ENCODE data around the gene ANKFN1. TPM values are rescaled to one million over a fixed set of nuclear protein-coding genes. Genes with fewer than 3 reads are reported as not detected.

ANKFN1 gene
- total and polyA plus RNA-seq, 5 experiments from 2014 or later: not detected

- Mint-ChIP-seq H3K36me3 (no peaks in the 10 kb centered on the region), H3K9me3 (no peaks in the 10 kb centered on the region), H3K4me3 (no peak overlapping the region), H3K27ac (no peak overlapping the region), H3K27me3 (peaks cover 0 to 6% (median 3%) of the 10 kb centered on the region in 5 donors), H3K4me1 (peaks cover 8 to 16% (median 15%) of the 10 kb centered on the region in 4 donors)
- DNase-seq (no peak), ATAC-seq (no peak)
- POLR2A ChIA-PET: no interaction called here
Measured at GRCh38 chr17:56426901-56427300, 273.6 kb downstream of the ANKFN1 start.

DNA sequence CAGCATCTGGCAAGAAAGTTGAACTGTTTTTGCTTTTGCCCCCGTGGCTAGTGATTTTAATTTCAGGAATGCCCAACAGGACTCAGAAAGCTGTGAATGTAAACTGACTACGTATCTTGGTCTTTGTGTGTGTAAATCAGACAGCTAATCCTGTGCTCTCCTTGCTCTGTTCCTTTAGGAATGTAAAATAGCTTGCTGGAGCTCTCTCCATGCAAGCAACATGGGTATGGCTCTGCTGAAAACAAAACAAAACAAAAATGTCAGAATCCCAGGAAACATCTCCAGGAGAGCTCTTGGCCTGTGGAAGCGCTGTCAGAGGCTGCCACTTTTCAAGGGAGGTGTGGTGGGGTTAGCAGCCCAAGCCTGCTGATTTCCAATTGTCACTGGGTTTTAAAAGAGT lies 278.5 kb downstream of the ANKFN1 start:
- Mint-ChIP-seq H3K4me1 (no peaks in the 10 kb centered on the region), H3K27me3 (peaks cover 5 to 15% (median 8%) of the 10 kb centered on the region in 5 donors), H3K4me3 (no peak overlapping the region), H3K9me3 (no peaks in the 10 kb centered on the region), H3K36me3 (no peaks in the 10 kb centered on the region), H3K27ac (no peak overlapping the region)
- no peak for DNase-seq
- ATAC-seq: no peak
- POLR2A ChIA-PET: no interaction called here

DNA sequence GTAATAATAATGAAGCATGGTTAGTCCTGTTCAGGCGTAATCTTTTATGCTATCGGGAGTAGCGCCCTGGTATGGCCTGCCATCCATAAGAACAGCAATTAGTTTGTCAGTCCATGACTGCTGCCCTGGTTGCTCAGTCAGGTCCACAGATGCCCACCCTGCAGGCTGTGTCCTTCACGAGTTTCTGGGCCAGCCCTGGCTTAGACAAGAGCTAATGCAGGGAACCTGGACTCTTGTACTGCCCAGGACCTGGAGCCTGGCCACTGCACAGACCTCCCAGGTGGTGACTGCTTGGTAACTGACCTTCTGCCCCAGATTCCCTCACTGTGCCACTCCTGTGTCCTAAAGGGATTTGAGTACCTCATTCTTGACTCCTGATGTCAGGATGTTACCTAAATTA lies 279.2 kb downstream of the ANKFN1 start:
- H3K9me3 Mint-ChIP-seq: no peaks in the 10 kb centered on the region
- no peaks in the 10 kb centered on the region for H3K4me1 Mint-ChIP-seq
- H3K4me3 Mint-ChIP-seq: no peak overlapping the region
- no peaks in the 10 kb centered on the region for H3K36me3 Mint-ChIP-seq
- POLR2A ChIA-PET: no interaction called here
- peaks cover 5 to 15% (median 9%) of the 10 kb centered on the region in 5 donors for H3K27me3 Mint-ChIP-seq
- H3K27ac Mint-ChIP-seq: no peak overlapping the region
- DNase-seq (no peak), ATAC-seq (no peak)

DNA sequence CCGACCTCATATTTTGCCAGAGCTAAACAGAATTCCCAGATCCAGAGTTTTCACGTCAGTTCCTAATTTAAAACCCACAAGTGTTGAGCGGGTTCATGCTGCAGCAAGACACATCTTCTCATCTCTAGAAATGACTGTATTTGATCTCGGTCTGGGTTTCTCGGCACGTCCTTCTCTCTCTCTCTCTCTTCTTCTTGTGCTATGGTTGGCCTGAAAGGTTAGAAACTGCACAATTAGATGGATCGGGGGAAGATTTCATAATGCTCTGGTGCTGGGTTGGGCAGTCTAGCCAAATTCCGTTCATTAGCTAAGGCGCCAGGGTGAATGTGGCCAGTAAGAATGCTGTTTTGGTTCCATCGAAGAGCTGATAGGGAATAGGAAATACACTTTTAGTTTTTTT lies 281.3 kb downstream of the ANKFN1 start:
- Mint-ChIP-seq H3K9me3 (no peaks in the 10 kb centered on the region), H3K27ac (no peak overlapping the region), H3K36me3 (no peaks in the 10 kb centered on the region), H3K4me3 (no peak overlapping the region), H3K27me3 (peaks cover 9 to 25% (median 11%) of the 10 kb centered on the region in 5 donors), H3K4me1 (no peaks in the 10 kb centered on the region)
- ATAC-seq (no peak), DNase-seq (no peak)
- POLR2A ChIA-PET: no interaction called here

DNA sequence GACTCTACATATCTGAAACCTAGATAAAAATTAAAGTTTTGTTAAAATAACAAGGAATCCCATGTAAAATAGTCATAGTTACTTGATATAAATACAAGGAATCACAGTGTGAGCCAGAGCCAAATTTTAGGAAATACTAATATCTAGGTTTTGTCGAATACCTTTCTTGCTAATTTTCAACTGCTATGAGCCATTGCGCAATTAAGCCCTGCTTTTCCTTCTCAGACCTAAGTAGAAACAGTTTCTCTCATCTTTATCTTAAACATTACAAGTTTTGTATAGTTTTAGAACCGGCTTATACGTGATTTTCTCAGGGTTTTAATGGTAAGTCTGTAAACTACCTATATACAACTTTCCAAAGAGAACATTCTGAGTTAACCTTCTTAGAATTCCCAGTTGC lies 282.9 kb downstream of the ANKFN1 start:
- ATAC-seq (no peak), DNase-seq (no peak)
- POLR2A ChIA-PET: no interaction called here
- Mint-ChIP-seq H3K27ac (no peak overlapping the region), H3K4me1 (no peaks in the 10 kb centered on the region), H3K36me3 (no peaks in the 10 kb centered on the region), H3K9me3 (no peaks in the 10 kb centered on the region), H3K4me3 (no peak overlapping the region), H3K27me3 (peaks cover 9 to 25% (median 13%) of the 10 kb centered on the region in 5 donors)

- DNase-seq (no peak), ATAC-seq (no peak)
- no peaks in the 10 kb centered on the region for H3K9me3 Mint-ChIP-seq
- POLR2A ChIA-PET: no interaction called here
- no peaks in the 10 kb centered on the region for H3K4me1 Mint-ChIP-seq
- no peak overlapping the region for H3K27ac Mint-ChIP-seq
- H3K36me3 Mint-ChIP-seq: no peaks in the 10 kb centered on the region
- H3K4me3 Mint-ChIP-seq: no peak overlapping the region
- peaks cover 2 to 14% (median 8%) of the 10 kb centered on the region in 5 donors for H3K27me3 Mint-ChIP-seq
Measured at GRCh38 chr17:56440419-56440818, 287.1 kb downstream of the ANKFN1 start.

DNA sequence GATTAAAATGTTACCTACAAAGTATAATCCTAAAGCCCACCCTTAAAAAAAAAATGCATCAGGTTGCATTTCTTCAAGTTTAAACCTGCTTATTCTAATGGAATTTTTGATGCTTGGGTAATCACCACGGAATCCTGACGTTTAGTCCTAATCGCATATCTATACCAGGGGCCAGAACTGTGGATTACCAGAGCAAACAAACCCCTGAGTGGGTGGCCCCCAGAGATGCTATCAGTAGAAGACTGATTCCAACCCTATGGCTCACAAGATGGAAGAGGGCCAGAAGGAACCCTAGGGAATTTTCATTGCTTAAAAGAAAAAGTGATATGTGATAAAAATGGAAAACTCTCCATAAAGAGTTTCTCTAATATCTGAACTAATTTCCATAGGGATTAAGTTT lies 288.0 kb downstream of the ANKFN1 start:
- no peaks in the 10 kb centered on the region for H3K36me3 Mint-ChIP-seq
- peaks cover 1 to 13% (median 8%) of the 10 kb centered on the region in 5 donors for H3K27me3 Mint-ChIP-seq
- POLR2A ChIA-PET: no interaction called here
- H3K4me1 Mint-ChIP-seq: no peaks in the 10 kb centered on the region
- DNase-seq (no peak), ATAC-seq (no peak)
- no peaks in the 10 kb centered on the region for H3K9me3 Mint-ChIP-seq
- H3K27ac Mint-ChIP-seq: no peak overlapping the region
- H3K4me3 Mint-ChIP-seq: no peak overlapping the region

DNA sequence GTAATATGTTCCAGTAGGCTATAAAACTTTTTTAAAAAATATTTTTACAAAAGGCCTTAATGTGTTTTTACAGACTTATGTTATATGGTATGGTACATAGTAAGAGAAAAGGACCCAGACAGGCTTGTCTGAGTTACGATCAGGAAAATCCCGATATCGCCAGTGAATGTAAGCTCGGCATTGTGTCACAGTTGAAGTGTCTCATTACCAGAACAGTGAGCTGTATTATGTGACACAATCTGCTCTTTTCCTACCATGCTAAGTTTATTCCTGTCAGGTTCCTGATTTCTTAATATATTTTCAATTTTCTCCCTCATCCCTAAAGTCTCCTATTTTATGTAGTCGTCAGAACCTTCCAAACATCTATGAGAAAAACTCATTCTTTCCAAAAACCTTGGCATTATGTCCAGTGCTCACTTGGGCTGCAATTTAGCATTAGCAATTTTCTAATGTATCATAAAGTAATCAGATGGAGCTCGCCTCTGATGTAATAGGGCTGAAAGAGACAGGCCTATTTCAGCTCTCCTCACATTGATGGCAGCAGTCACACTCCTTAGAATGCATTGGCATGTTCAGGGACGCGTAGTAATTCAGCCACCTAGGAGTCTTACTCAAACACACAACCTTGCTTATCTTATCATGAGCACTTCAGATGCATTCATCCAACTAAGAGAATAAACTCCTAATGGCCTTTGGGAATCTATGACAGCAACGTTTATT lies 292.6 kb downstream of the ANKFN1 start:
- no peaks in the 10 kb centered on the region for H3K9me3 Mint-ChIP-seq
- no peak overlapping the region for H3K4me3 Mint-ChIP-seq
- POLR2A ChIA-PET: no interaction called here
- H3K27ac Mint-ChIP-seq: no peak overlapping the region
- DNase-seq: no peak
- H3K27me3 Mint-ChIP-seq: peaks cover 0 to 11% (median 2%) of the 10 kb centered on the region in 5 donors
- no peaks in the 10 kb centered on the region for H3K36me3 Mint-ChIP-seq
- no peaks in the 10 kb centered on the region for H3K4me1 Mint-ChIP-seq
- ATAC-seq: no peak

- ATAC-seq (no peak), DNase-seq (no peak)
- Mint-ChIP-seq H3K4me3 (no peak overlapping the region), H3K27ac (no peak overlapping the region), H3K4me1 (no peaks in the 10 kb centered on the region), H3K9me3 (no peaks in the 10 kb centered on the region), H3K36me3 (no peaks in the 10 kb centered on the region), H3K27me3 (peaks cover 0 to 11% (median 2%) of the 10 kb centered on the region in 5 donors)
- POLR2A ChIA-PET: interaction anchor here (0.6 kb wide), 1 partner anchor 13 kb away, joined by 3 read pairs; no protein-coding TSS in a partner anchor
Measured at GRCh38 chr17:56447171-56447570, 293.9 kb downstream of the ANKFN1 start.

- Mint-ChIP-seq H3K4me3 (no peak overlapping the region), H3K9me3 (no peaks in the 10 kb centered on the region), H3K36me3 (no peaks in the 10 kb centered on the region), H3K27me3 (peaks cover 0 to 11% (median 0%) of the 10 kb centered on the region in 5 donors), H3K27ac (no peak overlapping the region), H3K4me1 (no peaks in the 10 kb centered on the region)
- no peak for DNase-seq
- ATAC-seq: no peak
- POLR2A ChIA-PET: no interaction called here
Measured at GRCh38 chr17:56448371-56448770, 295.1 kb downstream of the ANKFN1 start.

GRCh38 chr17:56449176-56449575 lies 295.9 kb downstream of the ANKFN1 start:
- H3K9me3 Mint-ChIP-seq: peaks cover 0 to 2% (median 0%) of the 10 kb centered on the region in 9 donors
- H3K36me3 Mint-ChIP-seq: no peaks in the 10 kb centered on the region
- POLR2A ChIA-PET: no interaction called here
- H3K27ac Mint-ChIP-seq: no peak overlapping the region
- H3K4me1 Mint-ChIP-seq: no peaks in the 10 kb centered on the region
- no peak overlapping the region for H3K4me3 Mint-ChIP-seq
- peaks cover 0 to 11% (median 3%) of the 10 kb centered on the region in 5 donors for H3K27me3 Mint-ChIP-seq
- ATAC-seq (no peak), DNase-seq (no peak)

DNA sequence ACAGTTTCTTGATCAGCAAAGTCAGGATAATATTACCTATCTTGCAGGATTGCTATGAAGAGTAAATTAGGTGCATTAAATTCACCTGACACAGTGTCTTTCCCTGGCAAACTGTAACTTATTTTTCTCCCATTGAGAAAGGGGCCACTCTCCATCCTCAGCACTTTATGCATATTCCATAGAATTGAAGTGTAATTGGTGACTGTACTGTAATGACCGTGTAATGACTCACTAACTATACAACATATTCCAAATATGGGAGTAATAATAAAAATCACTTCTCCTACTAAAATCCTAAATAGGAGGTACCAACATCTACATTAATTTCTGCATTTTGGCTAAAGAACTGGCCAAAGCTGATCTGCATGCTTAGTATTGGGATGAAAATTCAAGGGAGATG lies 298.4 kb downstream of the ANKFN1 start:
- Mint-ChIP-seq H3K9me3 (peaks cover 0 to 2% (median 0%) of the 10 kb centered on the region in 9 donors), H3K4me1 (no peaks in the 10 kb centered on the region), H3K36me3 (peaks cover 0 to 2% (median 0%) of the 10 kb centered on the region in 3 donors), H3K4me3 (no peak overlapping the region), H3K27me3 (peaks cover 5 to 21% (median 11%) of the 10 kb centered on the region in 5 donors), H3K27ac (no peak overlapping the region)
- no peak for ATAC-seq
- POLR2A ChIA-PET: no interaction called here
- no peak for DNase-seq

DNA sequence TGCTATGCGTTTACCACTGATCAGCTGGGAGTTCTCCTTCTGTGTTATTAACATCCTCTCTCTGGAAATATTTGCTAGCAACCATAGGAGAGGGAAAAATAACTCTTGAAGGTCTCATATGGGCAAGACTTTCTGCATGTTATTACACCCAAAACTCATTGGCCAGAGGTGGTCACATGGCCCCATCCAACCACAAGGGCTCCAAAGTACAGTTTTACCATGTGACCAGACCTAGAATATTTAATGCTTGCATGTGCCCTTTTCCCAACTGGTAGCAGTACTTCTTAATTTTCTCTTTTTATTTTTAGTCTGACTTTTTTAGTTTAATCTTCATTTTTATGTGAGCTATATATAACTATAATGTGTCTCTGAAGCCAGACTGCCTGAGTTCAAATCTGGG lies 299.2 kb downstream of the ANKFN1 start:
- POLR2A ChIA-PET: no interaction called here
- H3K4me3 Mint-ChIP-seq: no peak overlapping the region
- H3K9me3 Mint-ChIP-seq: peaks cover 0 to 2% (median 0%) of the 10 kb centered on the region in 9 donors
- H3K27ac Mint-ChIP-seq: no peak overlapping the region
- peaks cover 0 to 2% (median 0%) of the 10 kb centered on the region in 3 donors for H3K36me3 Mint-ChIP-seq
- DNase-seq (no peak), ATAC-seq (no peak)
- no peaks in the 10 kb centered on the region for H3K4me1 Mint-ChIP-seq
- H3K27me3 Mint-ChIP-seq: peaks cover 5 to 21% (median 11%) of the 10 kb centered on the region in 5 donors

- Mint-ChIP-seq H3K9me3 (peaks cover 0 to 2% (median 0%) of the 10 kb centered on the region in 9 donors), H3K4me1 (no peaks in the 10 kb centered on the region), H3K36me3 (peaks cover 0 to 2% (median 0%) of the 10 kb centered on the region in 3 donors), H3K27ac (no peak overlapping the region), H3K4me3 (no peak overlapping the region), H3K27me3 (peaks cover 5 to 21% (median 14%) of the 10 kb centered on the region in 5 donors)
- ATAC-seq: no peak
- POLR2A ChIA-PET: no interaction called here
- DNase-seq: no peak
Measured at GRCh38 chr17:56457501-56457900, 304.2 kb downstream of the ANKFN1 start.
